HL-60 (cell line): ENCODE measurements around the gene MR1.

Source experiments
- DNase-seq, 2 experiments: peaks; one replicate each; pipeline ENCODE4 v3.0.0-alpha.2; 2010 to 2020; ENCODE audit warnings: low read depth in 1 of 2, low spot score in 1 of 2
- H3K27ac ChIP-seq: fragments of 250-450 bp; sonication (Bioruptor Pico); replicated peaks from 2 replicates; pipeline ENCODE4 v1.5.1; 2020; ENCODE audit warnings: mild to moderate bottlenecking, moderate library complexity
- H3K27me3 ChIP-seq: fragments of 250-450 bp; sonication (Bioruptor Pico); 2 replicates; pipeline ENCODE4 v1.5.1; 2021; ENCODE audit warnings: mild to moderate bottlenecking, moderate library complexity; ENCODE audit not compliant: insufficient read depth, poor library complexity, severe bottlenecking
- H3K4me3 ChIP-seq: replicated peaks from 2 replicates; pipeline ENCODE4 v1.5.1; 2011; ENCODE audit warnings: mild to moderate bottlenecking, control low read depth, low read length; ENCODE audit not compliant: insufficient read depth
- GABPA ChIP-seq: IDR thresholded peaks from 2 replicates; pipeline ENCODE4 v1.6.1; 2012; ENCODE audit warnings: low read depth
- POLR2AphosphoS5 ChIP-seq: IDR thresholded peaks from 2 replicates; pipeline ENCODE4 v1.6.1; 2012; ENCODE audit warnings: low read depth
- SPI1 ChIP-seq: IDR thresholded peaks from 2 replicates; pipeline ENCODE4 v1.6.1; 2012; ENCODE audit warnings: low read depth, mild to moderate bottlenecking, borderline replicate concordance
- TF ChIP-seq, protein P1 (sequence below): IDR thresholded peaks from one replicate; pipeline ENCODE4 v1.5.1; 2011; ENCODE audit warnings: low read length, control low read depth, inconsistent platforms; ENCODE audit not compliant: insufficient read depth
- TF ChIP-seq, protein P2 (sequence below): IDR thresholded peaks from 2 replicates; pipeline ENCODE4 v1.6.1; 2012; ENCODE audit warnings: low read depth; ENCODE audit not compliant: insufficient replicate concordance

MR1 gene

DNA sequence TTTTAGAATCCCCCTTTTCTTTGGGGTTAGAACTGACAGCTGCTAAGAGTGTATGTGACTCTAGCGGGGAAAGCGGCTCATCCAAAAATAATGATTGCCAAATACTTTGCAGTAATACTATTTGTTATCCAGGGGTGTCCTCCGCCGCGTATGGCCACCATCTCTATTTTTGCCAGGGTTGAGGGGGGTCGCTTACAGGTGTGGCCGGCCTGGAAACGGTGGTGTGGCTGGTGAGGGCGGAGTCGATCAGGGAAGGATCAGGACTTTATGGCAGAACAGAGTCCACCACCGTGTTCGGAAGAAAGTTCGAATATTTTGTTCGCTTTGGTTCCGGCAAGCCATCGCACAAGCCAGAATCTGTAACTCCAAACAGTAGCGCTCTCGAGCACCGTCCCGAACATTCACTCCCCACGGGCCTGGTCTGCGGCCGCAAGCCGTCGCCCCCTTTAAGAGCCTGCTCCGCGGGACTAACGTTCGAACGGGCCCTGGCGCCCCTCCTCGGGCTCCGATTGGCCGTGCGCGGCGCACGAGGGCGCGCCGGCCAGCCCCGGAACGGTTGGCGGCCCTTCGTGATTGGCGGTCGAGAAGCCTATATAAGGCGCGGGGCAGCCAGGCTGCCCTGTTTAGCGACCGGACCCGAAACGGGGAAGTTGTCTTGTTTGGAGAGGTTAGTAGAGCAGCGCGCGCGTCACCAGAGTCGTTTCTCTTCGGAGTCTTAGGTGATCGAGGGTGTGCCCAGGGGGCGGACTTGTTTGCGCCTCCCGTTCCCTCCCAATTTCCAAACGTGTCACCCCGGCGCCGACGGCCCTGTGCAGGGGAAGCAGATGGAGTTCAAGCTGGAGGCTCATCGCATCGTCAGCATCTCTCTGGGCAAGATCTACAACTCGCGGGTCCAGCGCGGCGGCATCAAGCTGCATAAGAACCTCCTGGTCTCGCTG lies 54.6 kb downstream of the MR1 start, which contains the start of gene IER5:
Gene IER5 (plus strand): TSS at position 622 of the 938 bp plus-strand sequence. CDS start 203 bp downstream, at position 825.
- TF ChIP-seq GABPA, result no peak
- peak; percentile 99 for TF ChIP-seq POLR2AphosphoS5
- TF ChIP-seq, protein P1, sequence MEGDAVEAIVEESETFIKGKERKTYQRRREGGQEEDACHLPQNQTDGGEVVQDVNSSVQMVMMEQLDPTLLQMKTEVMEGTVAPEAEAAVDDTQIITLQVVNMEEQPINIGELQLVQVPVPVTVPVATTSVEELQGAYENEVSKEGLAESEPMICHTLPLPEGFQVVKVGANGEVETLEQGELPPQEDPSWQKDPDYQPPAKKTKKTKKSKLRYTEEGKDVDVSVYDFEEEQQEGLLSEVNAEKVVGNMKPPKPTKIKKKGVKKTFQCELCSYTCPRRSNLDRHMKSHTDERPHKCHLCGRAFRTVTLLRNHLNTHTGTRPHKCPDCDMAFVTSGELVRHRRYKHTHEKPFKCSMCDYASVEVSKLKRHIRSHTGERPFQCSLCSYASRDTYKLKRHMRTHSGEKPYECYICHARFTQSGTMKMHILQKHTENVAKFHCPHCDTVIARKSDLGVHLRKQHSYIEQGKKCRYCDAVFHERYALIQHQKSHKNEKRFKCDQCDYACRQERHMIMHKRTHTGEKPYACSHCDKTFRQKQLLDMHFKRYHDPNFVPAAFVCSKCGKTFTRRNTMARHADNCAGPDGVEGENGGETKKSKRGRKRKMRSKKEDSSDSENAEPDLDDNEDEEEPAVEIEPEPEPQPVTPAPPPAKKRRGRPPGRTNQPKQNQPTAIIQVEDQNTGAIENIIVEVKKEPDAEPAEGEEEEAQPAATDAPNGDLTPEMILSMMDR, result no peak
- TF ChIP-seq, protein P2, sequence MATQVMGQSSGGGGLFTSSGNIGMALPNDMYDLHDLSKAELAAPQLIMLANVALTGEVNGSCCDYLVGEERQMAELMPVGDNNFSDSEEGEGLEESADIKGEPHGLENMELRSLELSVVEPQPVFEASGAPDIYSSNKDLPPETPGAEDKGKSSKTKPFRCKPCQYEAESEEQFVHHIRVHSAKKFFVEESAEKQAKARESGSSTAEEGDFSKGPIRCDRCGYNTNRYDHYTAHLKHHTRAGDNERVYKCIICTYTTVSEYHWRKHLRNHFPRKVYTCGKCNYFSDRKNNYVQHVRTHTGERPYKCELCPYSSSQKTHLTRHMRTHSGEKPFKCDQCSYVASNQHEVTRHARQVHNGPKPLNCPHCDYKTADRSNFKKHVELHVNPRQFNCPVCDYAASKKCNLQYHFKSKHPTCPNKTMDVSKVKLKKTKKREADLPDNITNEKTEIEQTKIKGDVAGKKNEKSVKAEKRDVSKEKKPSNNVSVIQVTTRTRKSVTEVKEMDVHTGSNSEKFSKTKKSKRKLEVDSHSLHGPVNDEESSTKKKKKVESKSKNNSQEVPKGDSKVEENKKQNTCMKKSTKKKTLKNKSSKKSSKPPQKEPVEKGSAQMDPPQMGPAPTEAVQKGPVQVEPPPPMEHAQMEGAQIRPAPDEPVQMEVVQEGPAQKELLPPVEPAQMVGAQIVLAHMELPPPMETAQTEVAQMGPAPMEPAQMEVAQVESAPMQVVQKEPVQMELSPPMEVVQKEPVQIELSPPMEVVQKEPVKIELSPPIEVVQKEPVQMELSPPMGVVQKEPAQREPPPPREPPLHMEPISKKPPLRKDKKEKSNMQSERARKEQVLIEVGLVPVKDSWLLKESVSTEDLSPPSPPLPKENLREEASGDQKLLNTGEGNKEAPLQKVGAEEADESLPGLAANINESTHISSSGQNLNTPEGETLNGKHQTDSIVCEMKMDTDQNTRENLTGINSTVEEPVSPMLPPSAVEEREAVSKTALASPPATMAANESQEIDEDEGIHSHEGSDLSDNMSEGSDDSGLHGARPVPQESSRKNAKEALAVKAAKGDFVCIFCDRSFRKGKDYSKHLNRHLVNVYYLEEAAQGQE, result peak; percentile 79
- TF ChIP-seq SPI1, result peak; percentile 10; the same call in 1 of the 2 replicates
- Histone ChIP-seq H3K27ac (peak within 1 kb of the TSS; percentile 76), H3K4me3 (peak within 1 kb of the TSS; percentile 82), H3K27me3 (no peaks in the 10 kb centered on the region)
- peak; percentile 97 for DNase-seq

DNA sequence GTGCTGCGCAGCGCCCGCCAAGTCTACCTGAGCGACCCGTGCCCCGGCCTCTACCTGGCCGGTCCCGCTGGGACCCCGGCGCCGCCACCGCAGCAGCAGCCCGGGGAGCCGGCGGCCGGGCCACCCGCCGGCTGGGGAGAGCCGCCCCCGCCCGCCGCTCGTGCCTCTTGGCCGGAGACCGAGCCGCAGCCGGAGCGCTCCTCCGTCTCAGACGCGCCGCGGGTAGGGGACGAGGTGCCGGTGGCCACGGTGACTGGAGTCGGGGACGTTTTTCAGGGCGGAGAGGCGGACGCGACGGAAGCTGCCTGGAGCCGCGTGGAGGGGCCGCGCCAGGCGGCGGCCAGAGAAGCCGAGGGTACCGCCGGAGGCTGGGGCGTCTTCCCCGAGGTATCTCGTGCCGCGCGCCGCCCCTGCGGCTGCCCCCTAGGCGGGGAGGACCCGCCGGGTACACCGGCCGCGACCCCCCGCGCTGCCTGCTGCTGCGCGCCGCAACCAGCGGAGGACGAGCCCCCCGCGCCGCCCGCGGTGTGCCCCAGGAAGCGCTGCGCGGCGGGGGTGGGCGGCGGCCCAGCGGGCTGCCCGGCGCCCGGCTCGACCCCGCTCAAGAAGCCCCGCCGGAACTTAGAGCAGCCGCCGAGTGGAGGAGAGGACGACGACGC lies 55.4 kb downstream of the MR1 start:
- no peak for DNase-seq
- peak overlapping the region; percentile 82 for H3K4me3 ChIP-seq
- TF ChIP-seq GABPA, result no peak
- TF ChIP-seq, protein P1, result no peak
- H3K27me3 ChIP-seq, result no peaks in the 10 kb centered on the region
- H3K27ac ChIP-seq, result peak overlapping the region; percentile 76

DNA sequence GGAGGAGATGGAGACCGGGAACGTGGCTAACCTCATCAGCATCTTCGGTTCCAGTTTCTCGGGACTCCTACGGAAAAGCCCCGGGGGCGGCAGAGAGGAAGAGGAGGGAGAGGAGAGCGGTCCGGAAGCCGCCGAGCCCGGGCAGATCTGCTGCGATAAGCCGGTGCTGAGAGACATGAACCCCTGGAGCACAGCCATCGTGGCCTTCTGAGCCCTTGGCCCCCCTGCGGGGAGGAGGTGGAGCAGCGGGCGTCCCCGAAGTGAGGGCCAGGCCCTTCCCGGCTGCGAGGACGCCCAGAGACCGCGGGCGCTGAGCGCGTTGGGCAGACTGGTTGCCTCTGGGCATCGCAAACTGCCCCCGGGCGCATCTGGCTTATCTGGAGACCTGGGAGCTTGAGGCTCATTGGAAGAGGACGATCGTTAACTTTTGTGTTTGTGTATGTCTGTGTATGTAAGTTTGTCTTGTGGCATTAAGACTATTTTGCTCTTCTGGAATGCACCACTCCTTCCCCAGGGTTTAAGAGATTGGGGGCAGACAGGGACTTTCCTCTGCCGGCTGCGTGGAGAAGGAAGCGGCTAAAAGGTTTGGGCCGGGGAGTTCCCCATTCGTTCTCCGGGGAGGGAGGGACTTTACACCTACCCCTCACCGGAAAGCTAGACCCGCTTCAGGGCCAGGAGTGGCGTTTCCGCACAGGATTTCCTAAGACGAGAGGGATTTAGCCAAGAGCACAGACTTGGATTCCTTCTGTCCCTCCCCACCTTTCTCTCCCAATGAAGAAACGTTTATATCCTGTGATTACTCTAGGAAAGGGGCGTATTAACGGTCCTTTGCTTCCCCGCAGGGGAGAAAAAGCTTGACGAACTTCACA lies 56.1 kb downstream of the MR1 start:
- Histone ChIP-seq H3K27ac (peak overlapping the region; percentile 57), H3K4me3 (peak overlapping the region; percentile 82), H3K27me3 (no peaks in the 10 kb centered on the region)
- TF ChIP-seq, protein P2, result no peak
- TF ChIP-seq SPI1, result peak; percentile 82
- peak in 1 of 2 experiments; percentile 72 for DNase-seq
